Calu3 (cell line): ENCODE results near the gene SCYL3. TPM values are rescaled to one million over a fixed set of nuclear protein-coding genes. Genes with fewer than 3 reads are reported as not detected.

Experiments
- Bru-seq: library from RNA; stranded (reverse); fragments of 400-500 nt; gene quantifications from one replicate; lab custom pipeline; 2021; lab: Mats Ljungman, UMichigan
- BruChase-seq, 2 experiments: library from RNA; stranded (reverse); fragments of 400-500 nt; gene quantifications; one replicate each; lab custom pipeline; 2021; lab: Mats Ljungman, UMichigan
- BruUV-seq: library from RNA; stranded (reverse); fragments of 400-500 nt; replicated peaks from 2 replicates; lab custom pipeline; 2021; lab: Mats Ljungman, UMichigan
- CTCF ChIA-PET: fragments of 300-600 bp; sonication (Branson Sonifier 250); formaldehyde crosslinking; loops from one replicate; lab custom pipeline; 2022; ENCODE audit warnings: antibody characterized with exemption; lab: Charles Lee
- DNase-seq: peaks from one replicate; pipeline ENCODE4 v3.0.0; 2022
- H3K27ac Mint-ChIP-seq: one replicate; pipeline ENCODE4 v1.8.0; 2022; ENCODE audit warnings: mixed read lengths; ENCODE audit not compliant: unreplicated experiment
- H3K27me3 Mint-ChIP-seq: one replicate; pipeline ENCODE4 v1.8.0; 2022; ENCODE audit warnings: mixed read lengths; ENCODE audit not compliant: unreplicated experiment
- H3K36me3 Mint-ChIP-seq: one replicate; pipeline ENCODE4 v1.8.0; 2022; ENCODE audit warnings: mild to moderate bottlenecking, moderate library complexity, mixed read lengths; ENCODE audit not compliant: insufficient read depth, unreplicated experiment
- H3K4me1 Mint-ChIP-seq: one replicate; pipeline ENCODE4 v1.8.0; 2022; ENCODE audit warnings: mild to moderate bottlenecking, low read depth, mixed read lengths; ENCODE audit not compliant: unreplicated experiment
- H3K4me3 Mint-ChIP-seq: one replicate; pipeline ENCODE4 v1.8.0; 2022; ENCODE audit warnings: mild to moderate bottlenecking, low read depth, moderate library complexity, mixed read lengths; ENCODE audit not compliant: unreplicated experiment
- H3K9me3 Mint-ChIP-seq: one replicate; pipeline ENCODE4 v1.8.0; 2022; ENCODE audit warnings: low read depth, mixed read lengths; ENCODE audit not compliant: unreplicated experiment
- CTCF ChIP-seq: fragments of 200-600 bp; IDR thresholded peaks from one replicate; pipeline ENCODE4 v1.8.0; 2022; ENCODE audit warnings: antibody characterized with exemption; ENCODE audit not compliant: unreplicated experiment
- intact Hi-C: fragments of 100-400 bp; cut with micrococcal nuclease; formaldehyde crosslinking; loops from one replicate; pipeline ENCODE4 v1.10.0; 2022; ENCODE audit not compliant: unreplicated experiment
- long read RNA-seq: library from polyadenylated mRNA; stranded (forward); transcript quantifications from one replicate; pipeline ENCODE4 v2.0.0, GENCODE V29; 2022
- total RNA-seq: library from RNA; stranded (reverse); gene quantifications from 2 replicates; pipeline ENCODE4 v1.2.3, GENCODE V29; 2022

The SCYL3 gene
- total RNA-seq (17.9 and 18.3 TPM in 2 replicates), Bru-seq, nascent RNA (percentile 89 among the genes with signal in this experiment), BruChase-seq, experiment 1, labeled RNA remaining after a 6-hour chase (percentile 62 among the genes with signal in this experiment), BruChase-seq, experiment 2, labeled RNA remaining after a 2-hour chase (percentile 62 among the genes with signal in this experiment)
- long read RNA-seq, full-length matches to known transcripts, result 4 of 23 reads
- long read RNA-seq, partial matches to known transcripts, result 5 of 23 reads
- long read RNA-seq, other reads (novel, unspliced or antisense), result 14 of 23 reads

- Mint-ChIP-seq H3K4me3 (peak within 1 kb of the TSS; percentile 86), H3K4me1 (peaks cover 48% of the 10 kb centered on the region), H3K9me3 (no peaks in the 10 kb centered on the region), H3K36me3 (peaks cover 40% of the 10 kb centered on the region), H3K27ac (peak within 1 kb of the TSS; percentile 100), H3K27me3 (no peaks in the 10 kb centered on the region)
- DNase-seq, result peak; percentile 93
- no peak for TF ChIP-seq CTCF
- CTCF ChIA-PET, result interaction anchor here (0.5 to 1.3 kb wide), 8 partner anchors 9 to 909 kb away, joined by 3 to 5 read pairs (median 4); no protein-coding TSS in a partner anchor
- intact Hi-C loops, result loop anchor here (10.0 kb wide), 1 partner anchor 1421 kb away; the partner anchor contains the start of gene FMO4
- BruUV-seq, result no TSS peak
Measured at GRCh38 chr1:169893645-169894423, at the start of gene SCYL3. Gene SCYL3, minus strand, starts transcription at chr1:169893896. Its CDS starts 5,056 bp downstream, at chr1:169888840.

GRCh38 chr1:169941982-169942830 is 48.5 kb upstream of the SCYL3 start:
- Mint-ChIP-seq H3K27ac (no peak overlapping the region), H3K4me1 (no peaks in the 10 kb centered on the region), H3K9me3 (no peaks in the 10 kb centered on the region), H3K27me3 (no peaks in the 10 kb centered on the region), H3K36me3 (no peaks in the 10 kb centered on the region), H3K4me3 (no peak overlapping the region)
- intact Hi-C loops, result no loop called here
- TF ChIP-seq CTCF, result no peak
- CTCF ChIA-PET, result interaction anchor here (0.6 kb wide), 1 partner anchor 643 kb away, joined by 3 read pairs; no protein-coding TSS in a partner anchor
- no peak for DNase-seq
- BruUV-seq, result no TSS peak

- CTCF ChIA-PET, result no interaction called here
- DNase-seq, result peak; percentile 38
- Mint-ChIP-seq H3K4me3 (peak overlapping the region; percentile 8), H3K36me3 (no peaks in the 10 kb centered on the region), H3K27ac (no peak overlapping the region), H3K4me1 (peaks cover 16% of the 10 kb centered on the region), H3K9me3 (no peaks in the 10 kb centered on the region), H3K27me3 (no peaks in the 10 kb centered on the region)
- TF ChIP-seq CTCF, result no peak
- BruUV-seq, result no TSS peak
- intact Hi-C loops, result loop anchor here (5.0 kb wide), 1 partner anchor 138 kb away; the partner anchor contains the start of gene KIFAP3
Measured at GRCh38 chr1:169933984-169934725, 40.5 kb upstream of the SCYL3 start.
